RCC 7860 (cell line): Measurements from ENCODE around the gene NHLRC4.
A peak's percentile ranks its signal among the peaks of the same experiment; 100 is the strongest.

Experiments
- DNase-seq: peaks from one replicate; pipeline ENCODE4 v3.0.0-alpha.2; 2015; ENCODE audit warnings: low spot score
- FAIRE-seq: peaks from 2 replicates; lab custom pipeline; 2012; peaks lifted over from hg19 to GRCh38; lab: Jason Lieb, UNC

The NHLRC4 gene

DNA sequence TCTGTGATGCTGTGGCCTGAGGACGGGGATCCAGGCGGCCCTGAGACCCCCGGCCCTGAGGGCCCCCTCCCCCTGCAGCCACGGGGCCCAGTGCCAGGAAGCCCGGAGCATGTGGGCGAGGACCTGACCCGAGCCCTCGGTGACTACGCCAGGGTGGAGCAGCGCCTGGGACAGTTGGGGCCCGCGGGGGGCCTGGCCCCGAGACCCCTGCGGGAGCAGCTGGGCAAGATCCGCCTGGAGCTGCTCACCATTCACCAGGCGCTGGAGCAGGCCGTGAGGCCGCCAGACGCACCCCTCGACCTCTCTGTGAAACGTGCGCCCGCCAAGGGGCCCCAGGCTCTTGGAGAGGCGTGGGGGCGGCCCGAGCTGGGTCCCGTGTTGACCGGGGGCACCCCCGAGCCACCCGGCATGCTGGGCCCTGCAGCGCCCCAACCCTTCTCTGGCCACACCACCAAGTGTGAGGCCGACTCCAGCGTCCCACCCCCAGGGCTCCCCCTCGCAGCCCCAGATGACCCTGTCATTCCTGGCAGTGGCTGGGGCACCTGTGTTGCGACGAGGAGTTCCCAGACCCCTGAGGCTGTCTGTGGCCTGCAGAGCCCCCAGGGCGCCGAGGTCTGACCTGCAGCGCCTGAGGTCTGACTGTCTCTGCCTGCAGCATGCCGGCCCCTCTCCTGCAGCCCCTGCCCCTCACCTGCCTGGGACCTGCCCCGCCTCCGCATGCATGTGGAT lies 2.0 kb upstream of the NHLRC4 start:
- no peak for FAIRE-seq

DNA sequence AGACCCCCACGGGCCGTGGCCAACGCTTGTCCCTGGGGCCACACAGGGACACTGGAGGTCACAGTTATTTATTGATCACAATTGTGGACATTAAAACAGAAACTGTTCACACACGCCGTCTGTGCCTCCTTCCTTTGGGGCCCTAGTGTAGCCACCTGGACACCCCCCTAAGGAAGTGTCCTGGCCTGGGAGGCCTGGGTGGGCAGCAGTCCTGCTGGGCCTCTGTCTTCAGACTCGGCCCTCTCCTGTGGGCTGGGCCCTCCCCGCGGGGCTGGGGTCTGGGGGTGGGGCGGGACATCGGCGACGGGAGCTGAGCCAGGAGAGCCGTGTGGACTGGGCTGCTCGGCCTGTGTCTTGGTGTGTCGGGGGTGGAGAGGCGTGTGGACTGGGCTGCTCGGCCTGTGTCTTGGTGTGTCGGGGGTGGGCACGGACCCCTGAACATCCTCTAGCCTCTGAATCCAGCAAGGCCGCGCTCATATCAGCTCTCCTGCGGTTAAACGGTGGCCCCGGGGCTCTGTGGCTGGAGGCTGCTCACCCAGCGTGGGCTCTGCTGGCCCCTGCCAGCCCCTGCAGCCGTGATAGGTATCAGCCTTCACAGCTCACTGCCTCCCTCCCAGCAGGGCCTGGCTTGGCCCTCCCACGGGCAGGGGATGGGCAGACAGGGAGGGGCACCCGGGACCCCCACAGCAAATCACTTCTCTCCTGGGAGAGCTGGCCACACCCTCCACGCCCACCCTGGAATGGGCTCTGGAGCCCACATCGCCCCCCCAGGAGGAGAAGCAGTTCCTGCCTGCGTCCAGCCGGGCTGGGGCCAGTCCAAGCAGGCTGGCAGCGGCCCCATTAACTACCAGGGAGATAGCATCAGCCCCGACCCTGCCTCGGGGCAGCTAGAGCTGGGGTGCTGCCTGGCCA lies 1.1 kb upstream of the NHLRC4 start:
- no peak for FAIRE-seq
- DNase-seq = no peak

More for the DNA sequence above, 2.0 kb upstream of the NHLRC4 start:
- DNase-seq = no peak

GRCh38 chr16:567373-568256 lies 810 bp downstream of the NHLRC4 start:
- no peak for DNase-seq
- no peak for FAIRE-seq

DNA sequence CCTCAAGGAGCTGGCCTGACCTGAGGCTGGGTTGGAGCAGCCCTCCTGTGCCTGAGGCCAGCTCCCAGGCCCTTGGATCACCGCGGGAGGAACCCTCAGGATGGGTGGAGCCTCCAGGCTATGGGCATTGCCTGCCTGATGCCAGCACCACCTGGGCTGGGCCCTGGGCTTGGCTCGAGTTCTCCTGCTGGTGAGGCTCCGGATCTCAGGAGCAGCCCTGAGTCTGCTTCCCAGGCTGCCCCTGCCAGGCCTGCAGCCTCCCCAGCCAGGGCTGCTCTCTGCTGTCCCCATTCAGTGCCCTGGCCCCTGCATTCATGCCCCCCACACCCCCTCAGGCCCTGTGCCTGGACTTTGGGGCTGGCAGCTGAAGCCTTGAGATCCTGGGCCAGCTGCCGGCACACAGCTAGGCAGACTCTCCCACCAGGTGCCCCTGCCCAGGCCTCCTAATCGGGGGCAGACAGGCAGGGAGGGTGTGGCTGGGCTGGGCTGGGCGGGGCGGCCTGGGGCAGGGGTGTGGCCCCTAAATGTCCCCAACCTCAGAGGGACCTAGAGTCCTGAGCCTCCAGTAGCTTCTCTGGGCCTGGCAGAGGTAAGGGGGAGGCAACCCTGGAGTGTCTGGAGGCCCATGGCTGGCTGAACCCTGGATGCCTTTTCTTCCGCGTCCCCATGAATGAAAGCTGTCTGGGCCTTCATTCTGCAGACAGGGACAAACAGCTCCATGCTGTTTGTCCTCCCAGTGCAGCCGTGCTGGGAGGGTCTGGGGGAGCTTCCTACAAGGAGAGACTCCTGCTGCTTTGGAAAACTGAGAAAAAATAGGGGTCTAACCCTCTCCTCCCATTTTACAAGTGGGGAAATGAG lies 1.8 kb downstream of the NHLRC4 start:
- DNase-seq = no peak
- no peak for FAIRE-seq

DNA sequence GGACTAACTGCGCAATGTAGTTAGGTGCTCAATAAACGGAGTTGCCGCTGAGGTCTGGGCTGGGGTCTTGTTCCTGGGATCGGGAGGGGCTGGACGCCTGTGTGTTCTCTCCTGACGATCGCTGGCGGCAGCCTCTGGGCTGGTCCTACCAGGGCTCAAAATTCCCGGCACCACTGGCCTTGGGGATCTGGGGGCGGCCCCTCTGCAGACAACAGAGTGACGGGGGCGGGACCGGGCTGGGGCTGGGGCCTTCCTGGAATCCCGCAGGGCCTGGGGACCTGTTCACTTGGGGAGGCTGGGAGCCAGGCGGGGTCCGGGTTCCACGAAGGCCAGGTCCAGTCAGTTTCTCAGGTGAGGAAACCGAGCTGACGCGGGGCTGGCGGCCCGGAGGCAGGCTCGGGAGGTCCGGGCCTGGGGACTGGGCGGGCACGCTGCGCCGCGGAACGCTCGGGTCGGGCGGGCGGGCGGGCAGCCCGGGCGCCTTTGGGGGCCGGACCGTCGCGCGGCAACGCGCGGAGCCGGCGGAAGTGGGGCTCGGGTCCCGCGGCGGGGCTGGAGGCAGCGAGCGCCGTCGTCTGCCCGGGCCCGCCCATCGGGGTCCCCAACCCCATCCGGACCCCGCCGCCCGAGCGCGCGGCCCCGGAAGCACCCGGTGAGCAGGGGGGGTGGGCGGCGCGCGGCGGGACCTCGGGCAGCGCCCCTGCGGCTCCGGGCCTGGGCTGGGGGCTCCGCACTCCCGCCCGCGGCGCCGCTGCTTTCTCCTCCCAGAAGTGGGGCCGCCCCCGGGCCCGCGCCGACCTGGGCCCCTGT lies 2.8 kb downstream of the NHLRC4 start, which contains the start of gene PIGQ:
Gene PIGQ (plus strand): TSS at position 524 of the 810 bp plus-strand sequence. CDS start 4,107 bp downstream, outside the sequence.
- no peak for FAIRE-seq
- DNase-seq = peak; percentile 9

- DNase-seq = no peak
- no peak for FAIRE-seq
These were observed 6.3 kb downstream of the NHLRC4 start for GRCh38 chr16:572865-573650.

DNA sequence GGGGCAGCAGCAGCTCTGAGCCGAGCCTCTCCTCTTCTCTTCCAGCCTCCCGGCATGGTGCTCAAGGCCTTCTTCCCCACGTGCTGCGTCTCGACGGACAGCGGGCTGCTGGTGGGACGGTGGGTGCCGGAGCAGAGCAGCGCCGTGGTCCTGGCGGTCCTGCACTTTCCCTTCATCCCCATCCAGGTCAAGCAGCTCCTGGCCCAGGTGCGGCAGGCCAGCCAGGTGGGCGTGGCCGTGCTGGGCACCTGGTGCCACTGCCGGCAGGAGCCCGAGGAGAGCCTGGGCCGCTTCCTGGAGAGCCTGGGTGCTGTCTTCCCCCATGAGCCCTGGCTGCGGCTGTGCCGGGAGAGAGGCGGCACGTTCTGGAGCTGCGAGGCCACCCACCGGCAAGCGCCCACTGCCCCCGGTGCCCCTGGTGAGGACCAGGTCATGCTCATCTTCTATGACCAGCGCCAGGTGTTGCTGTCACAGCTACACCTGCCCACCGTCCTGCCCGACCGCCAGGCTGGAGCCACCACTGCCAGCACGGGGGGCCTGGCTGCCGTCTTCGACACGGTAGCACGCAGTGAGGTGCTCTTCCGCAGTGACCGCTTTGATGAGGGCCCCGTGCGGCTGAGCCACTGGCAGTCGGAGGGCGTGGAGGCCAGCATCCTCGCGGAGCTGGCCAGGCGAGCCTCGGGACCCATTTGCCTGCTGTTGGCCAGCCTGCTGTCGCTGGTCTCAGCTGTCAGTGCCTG lies 7.4 kb downstream of the NHLRC4 start:
- FAIRE-seq = no peak

GRCh38 chr16:575354-576196 lies 8.8 kb downstream of the NHLRC4 start:
- no peak for FAIRE-seq
- no peak for DNase-seq

More for the DNA sequence above, 7.4 kb downstream of the NHLRC4 start:
- no peak for DNase-seq

DNA sequence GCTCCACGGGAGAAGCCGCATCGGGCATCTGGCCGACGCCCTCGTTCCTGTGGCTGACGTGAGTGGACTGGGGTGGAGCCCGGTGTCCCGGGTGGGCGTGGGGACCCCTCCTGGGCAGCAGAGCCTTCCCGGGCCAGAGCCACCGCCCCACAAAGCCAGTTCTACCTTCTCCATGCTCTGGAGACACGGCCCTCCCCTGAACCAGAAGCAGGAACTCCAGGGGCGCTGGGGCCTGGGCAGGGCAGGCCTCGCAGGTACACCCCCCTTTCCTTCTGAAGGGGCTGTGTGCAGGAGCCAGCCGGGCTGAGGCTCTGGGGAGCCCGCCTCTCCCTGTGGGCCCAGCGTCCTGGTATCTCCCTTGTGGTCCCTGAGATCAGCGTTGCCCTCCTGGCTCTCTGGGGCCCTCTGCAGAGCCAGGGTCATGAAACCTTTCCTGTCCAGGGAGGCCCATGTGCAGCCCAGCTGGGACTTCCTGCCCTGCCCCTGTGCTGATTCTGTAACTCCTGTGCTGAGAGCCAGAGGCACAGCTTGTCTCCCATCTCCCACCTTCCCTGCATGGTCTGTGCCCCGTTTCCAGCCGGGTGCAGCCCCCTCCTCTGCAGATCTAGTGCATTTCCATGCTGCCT lies 9.5 kb downstream of the NHLRC4 start:
- DNase-seq (no peak), FAIRE-seq (no peak)

GRCh38 chr16:576823-577201 lies 10.0 kb downstream of the NHLRC4 start:
- FAIRE-seq (no peak), DNase-seq (no peak)

DNA sequence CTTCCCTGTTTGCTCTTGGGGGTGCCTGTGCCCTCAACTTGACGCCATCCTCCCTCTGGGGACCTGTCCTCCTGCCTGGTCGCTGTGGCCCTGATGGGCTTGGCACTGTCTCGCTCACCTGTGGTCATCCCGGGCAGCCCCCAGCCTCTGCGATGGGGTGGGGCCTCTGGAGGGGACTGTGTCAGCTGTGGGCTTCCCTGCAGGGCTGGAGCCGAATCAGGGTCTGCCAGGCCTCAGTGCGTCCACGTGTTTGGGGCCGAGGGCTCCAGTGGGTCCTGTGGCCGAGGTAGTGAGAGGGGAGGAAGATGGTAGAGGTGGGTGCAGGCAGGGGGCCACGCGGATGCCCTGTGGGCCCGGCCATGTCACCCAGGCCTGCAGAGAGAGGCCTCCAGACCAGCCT lies 11.0 kb downstream of the NHLRC4 start:
- DNase-seq (no peak), FAIRE-seq (no peak)

DNA sequence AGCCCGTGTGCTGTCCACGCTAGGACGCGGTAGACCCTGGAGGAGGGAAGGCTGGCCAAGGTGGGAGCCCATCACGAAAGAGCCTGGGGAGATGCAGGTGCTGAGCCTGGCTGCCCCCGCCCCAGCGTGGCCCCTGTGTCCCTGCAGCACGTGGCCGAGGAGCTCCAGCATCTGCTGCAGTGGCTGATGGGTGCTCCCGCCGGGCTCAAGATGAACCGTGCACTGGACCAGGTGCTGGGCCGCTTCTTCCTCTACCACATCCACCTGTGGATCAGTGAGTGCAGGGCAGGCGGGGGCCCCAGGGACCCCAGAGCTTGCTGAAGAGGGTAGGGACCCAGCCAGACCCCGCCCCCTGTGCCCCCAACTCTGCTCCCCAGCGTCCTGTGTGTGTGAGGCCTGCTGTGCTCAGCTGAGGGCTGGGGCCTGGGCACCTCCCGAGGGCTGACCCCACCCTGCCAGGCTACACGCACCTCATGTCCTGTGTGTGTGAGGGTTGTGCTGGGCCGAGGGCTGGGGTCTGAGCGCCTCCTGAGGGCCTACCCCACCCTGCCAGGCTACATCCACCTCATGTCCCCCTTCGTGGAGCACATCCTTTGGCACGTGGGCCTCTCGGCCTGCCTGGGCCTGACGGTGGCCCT lies 11.5 kb downstream of the NHLRC4 start:
- FAIRE-seq (no peak), DNase-seq (no peak)

GRCh38 chr16:578870-579405 lies 12.1 kb downstream of the NHLRC4 start:
- DNase-seq (peak; percentile 43), FAIRE-seq (no peak)

GRCh38 chr16:580141-580945 lies 13.5 kb downstream of the NHLRC4 start:
- no peak for DNase-seq
- FAIRE-seq = no peak
